NCI-H2196 treated with DMSO at 0.1 percent for 48 hours (cell line): ENCODE data around the gene RFX1.

ENCODE experiments used
- DNase-seq: peaks from one replicate; lab custom pipeline; 2025; ENCODE audit not compliant: unreplicated experiment; lab: John Stamatoyannopoulos, UW

RFX1 gene

DNA sequence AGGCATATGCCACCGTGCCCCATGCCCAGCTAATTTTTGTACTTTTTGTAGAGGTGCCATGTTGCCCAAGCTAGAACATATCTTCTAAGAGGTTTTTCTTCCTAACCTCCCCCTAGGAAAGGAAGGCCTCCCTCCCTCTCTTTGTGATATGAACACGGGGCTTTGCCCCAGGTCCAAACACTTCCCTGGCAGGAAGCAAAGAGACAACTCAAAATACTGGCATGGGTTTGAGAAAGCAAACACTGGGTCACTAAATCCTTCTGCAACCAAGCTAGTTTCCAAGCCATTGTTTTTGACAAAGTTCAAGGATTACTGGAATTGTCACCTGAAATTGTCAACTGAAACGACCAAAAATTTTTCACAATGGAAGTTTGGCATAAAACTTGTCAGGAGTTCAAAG is 91.3 kb downstream of the RFX1 start:
- no peak for DNase-seq

DNA sequence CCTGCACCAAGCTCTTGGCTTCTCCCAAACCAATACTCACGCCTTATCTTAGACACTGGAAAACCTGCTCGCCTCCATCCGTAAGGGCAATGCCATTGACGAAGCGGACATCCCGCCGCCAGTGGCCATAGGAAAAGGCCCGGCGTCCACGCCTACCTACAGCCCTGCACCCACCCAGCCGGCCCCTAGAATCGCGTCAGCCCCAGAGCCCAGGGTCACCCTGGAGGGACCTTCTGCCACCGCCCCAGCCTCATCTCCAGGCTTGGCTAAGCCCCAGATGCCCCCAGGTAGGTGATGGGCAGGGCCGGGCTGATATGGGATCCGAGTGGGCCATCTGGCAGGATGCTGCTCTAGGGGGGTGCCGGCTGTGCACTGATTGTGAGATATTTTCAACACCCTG is 92.8 kb downstream of the RFX1 start:
- no peak for DNase-seq
